Vagina (tissue), 2 donors: Measurements from ENCODE around the gene EIF2AK3.

Experiments
- CTCF ChIP-seq, 3 experiments: fragments of 450-650 bp in 2 of 3; fragments of 200-600 bp in 1 of 3; sonication (generic) in 1 of 3; IDR thresholded peaks; one replicate each; pipeline ENCODE4 v1.5.1; 2017 to 2019; ENCODE audit warnings: antibody characterized with exemption in 3 of 3, mild to moderate bottlenecking in 2 of 3, moderate library complexity in 2 of 3
- POLR2AphosphoS5 ChIP-seq, 2 donors: sonication (generic); formaldehyde crosslinking; IDR thresholded peaks; one replicate each; pipeline ENCODE4 v1.9.0; 2017; ENCODE audit warnings: antibody characterized with exemption in 2 of 2, mild to moderate bottlenecking in 2 of 2, low read depth in 1 of 2; ENCODE audit not compliant: insufficient read depth in 1 of 2

GRCh38 chr2:88591698-88592097 lies 35.6 kb downstream of the EIF2AK3 start:
- TF ChIP-seq POLR2AphosphoS5 (IDR thresholded peaks at IDR 0.05; ENCODE audit: insufficient read depth in 1 of 2, low read depth in 1 of 2) (no peak), CTCF (IDR thresholded peaks at IDR 0.05) (no peak)
